ES-I3 (cell line): ENCODE data around the gene CDH4.

Experiments used
- H3K36me3 ChIP-seq: 2 replicates; pipeline ENCODE4 v1.6.1; 2013; ENCODE audit warnings: mild to moderate bottlenecking, low read length, control low read depth, moderate library complexity; ENCODE audit not compliant: insufficient read depth
- H3K4me1 ChIP-seq: 2 replicates; pipeline ENCODE4 v1.6.1; 2013; ENCODE audit warnings: mild to moderate bottlenecking, control low read depth, low read length; ENCODE audit not compliant: insufficient read depth
- H3K9ac ChIP-seq: 2 replicates; pipeline ENCODE4 v1.6.1; 2013; ENCODE audit warnings: low read depth, mild to moderate bottlenecking, low read length, moderate library complexity
- H3K9me3 ChIP-seq: 2 replicates; pipeline ENCODE4 v1.6.1; 2013; ENCODE audit warnings: mild to moderate bottlenecking, low read length, moderate library complexity; ENCODE audit not compliant: control insufficient read depth, insufficient read depth

CDH4 gene

DNA sequence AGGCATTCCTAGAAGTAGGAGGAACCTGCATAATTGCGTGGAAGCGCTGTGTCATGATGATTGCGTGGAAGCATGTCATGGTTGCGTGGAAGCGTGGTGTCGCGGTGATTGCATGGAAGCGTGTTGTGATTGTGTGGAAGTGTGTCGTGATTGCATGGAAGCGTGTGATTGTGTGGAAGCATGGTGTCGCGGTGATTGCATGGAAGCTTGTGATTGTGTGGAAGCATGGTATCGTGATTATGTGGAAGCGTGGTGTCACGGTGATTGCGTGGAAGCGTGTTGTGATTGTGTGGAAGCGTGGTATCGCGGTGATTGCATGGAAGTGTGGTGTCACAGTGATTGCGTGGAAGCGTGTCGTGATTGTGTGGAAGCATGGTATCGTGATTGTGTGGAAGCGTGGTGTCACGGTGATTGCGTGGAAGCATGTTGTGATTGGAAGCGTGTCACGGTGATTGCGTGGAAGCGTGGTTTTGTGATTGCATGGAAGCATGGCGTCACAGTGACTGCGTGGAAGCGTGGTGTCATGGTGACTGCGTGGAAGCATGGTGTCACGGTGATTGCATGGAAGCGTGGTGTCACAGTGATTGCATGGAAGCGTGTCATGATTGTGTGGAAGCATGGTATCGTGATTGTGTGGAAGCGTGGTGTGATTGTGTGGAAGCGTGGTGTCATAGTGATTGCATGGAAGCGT is 667.8 kb downstream of the CDH4 start:
- H3K9me3 ChIP-seq: no peaks in the 10 kb centered on the region
- no peaks in the 10 kb centered on the region for H3K4me1 ChIP-seq
- H3K9ac ChIP-seq: no peak overlapping the region
- no peaks in the 10 kb centered on the region for H3K36me3 ChIP-seq

DNA sequence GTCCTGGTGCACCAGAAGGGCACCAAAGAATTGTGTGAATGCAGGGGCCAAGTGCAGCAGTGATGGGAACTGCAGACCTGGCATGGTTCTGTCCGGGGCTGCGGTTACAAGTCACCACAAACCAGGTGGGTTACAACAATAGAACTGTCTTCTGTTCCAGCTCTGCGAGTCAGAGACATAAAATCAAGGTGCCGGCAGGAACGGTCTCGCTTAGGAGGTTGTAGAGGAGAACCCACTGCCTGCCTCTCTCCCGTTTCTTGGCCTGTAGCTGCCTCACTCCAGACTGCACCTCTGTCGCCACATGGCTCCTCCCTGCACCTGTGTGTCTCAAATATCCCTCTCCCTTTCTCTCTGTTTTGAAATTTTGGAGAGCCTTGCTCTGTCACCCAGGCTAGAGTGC is 670.4 kb downstream of the CDH4 start:
- no peaks in the 10 kb centered on the region for H3K36me3 ChIP-seq
- H3K9ac ChIP-seq: no peak overlapping the region
- H3K4me1 ChIP-seq: no peaks in the 10 kb centered on the region
- no peaks in the 10 kb centered on the region for H3K9me3 ChIP-seq

DNA sequence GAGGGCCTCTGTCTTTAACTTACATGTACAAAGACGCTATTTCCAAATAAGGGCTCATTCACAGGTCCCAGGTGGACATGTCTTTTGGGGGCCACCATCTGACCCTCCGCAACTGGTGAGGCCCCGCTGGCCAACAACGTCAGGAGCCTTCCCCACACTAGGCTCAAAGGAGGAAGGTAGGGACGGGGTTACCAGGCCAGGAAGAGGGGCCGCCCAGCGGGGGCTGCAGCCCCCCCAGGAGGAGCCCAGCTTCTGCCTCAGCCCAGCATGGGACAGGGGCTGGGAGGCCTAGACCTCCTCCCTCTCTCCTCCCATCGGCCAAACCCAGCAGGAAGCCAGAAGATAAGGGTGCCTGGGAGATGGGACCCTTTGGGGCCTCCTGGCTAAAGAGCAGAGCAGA is 670.9 kb downstream of the CDH4 start:
- no peaks in the 10 kb centered on the region for H3K9me3 ChIP-seq
- no peaks in the 10 kb centered on the region for H3K4me1 ChIP-seq
- no peak overlapping the region for H3K9ac ChIP-seq
- H3K36me3 ChIP-seq: no peaks in the 10 kb centered on the region

GRCh38 chr20:61923371-61924166 is 671.5 kb downstream of the CDH4 start:
- Histone ChIP-seq H3K9ac (no peak overlapping the region), H3K36me3 (no peaks in the 10 kb centered on the region), H3K9me3 (no peaks in the 10 kb centered on the region), H3K4me1 (no peaks in the 10 kb centered on the region)

DNA sequence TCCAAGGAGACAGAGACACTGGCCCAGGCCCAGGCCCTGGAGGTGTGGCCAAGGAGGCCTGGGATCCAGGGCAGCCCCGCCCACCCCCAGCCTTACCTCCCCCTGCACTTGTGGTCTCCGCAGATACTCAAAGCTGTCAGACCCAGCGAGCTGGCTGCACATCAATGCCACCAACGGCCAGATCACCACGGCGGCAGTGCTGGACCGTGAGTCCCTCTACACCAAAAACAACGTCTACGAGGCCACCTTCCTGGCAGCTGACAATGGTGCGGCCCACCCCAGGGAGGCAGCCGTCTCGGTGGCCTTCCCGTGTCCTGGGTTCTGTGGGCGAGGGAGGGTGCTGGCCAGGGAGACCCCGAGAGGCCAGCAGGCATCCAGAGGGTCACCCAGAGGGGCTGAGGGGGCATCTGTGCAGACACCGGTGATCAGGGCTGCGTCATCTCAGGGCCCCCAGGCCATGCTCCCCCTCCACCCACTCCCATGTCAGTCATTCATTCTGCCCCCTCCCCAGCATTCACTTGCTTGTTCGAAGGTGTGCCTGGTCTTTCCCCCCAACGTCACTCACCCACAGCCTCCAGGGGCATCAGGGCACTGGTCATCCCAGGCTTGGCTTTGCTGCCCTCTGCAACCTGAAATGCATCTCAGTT is 672.3 kb downstream of the CDH4 start:
- no peaks in the 10 kb centered on the region for H3K9me3 ChIP-seq

GRCh38 chr20:61924858-61925554 is 672.9 kb downstream of the CDH4 start:
- Histone ChIP-seq H3K9ac (no peak overlapping the region), H3K4me1 (no peaks in the 10 kb centered on the region), H3K9me3 (no peaks in the 10 kb centered on the region), H3K36me3 (no peaks in the 10 kb centered on the region)

More for the DNA sequence above, 672.3 kb downstream of the CDH4 start:
- H3K4me1 ChIP-seq: no peaks in the 10 kb centered on the region
- no peak overlapping the region for H3K9ac ChIP-seq
- no peaks in the 10 kb centered on the region for H3K36me3 ChIP-seq

GRCh38 chr20:61925555-61926252 is 673.6 kb downstream of the CDH4 start:
- no peaks in the 10 kb centered on the region for H3K9me3 ChIP-seq
- no peak overlapping the region for H3K9ac ChIP-seq
- no peaks in the 10 kb centered on the region for H3K36me3 ChIP-seq
- no peaks in the 10 kb centered on the region for H3K4me1 ChIP-seq

GRCh38 chr20:61926253-61926613 is 674.2 kb downstream of the CDH4 start:
- Histone ChIP-seq H3K9ac (no peak overlapping the region), H3K9me3 (no peaks in the 10 kb centered on the region), H3K36me3 (no peaks in the 10 kb centered on the region), H3K4me1 (no peaks in the 10 kb centered on the region)

DNA sequence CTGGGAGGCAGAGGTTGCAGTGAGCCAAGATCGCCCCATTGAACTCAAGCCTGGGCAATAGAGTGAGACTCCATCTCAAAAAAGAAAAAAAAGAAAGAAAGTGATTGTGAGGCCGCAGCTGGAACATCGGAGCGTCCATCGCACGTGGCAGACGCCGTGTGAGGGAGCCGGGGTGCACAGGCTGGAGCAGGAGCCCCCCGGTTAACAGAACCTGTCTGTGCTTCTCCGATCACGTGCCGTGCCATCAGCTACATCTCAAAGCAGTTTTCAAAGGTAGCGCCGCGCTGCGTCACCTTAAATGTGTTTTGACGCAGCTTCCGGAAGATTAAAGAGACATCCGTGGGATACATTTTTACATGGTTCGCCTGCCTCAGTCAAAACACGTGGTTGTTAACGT is 674.7 kb downstream of the CDH4 start:
- Histone ChIP-seq H3K4me1 (no peaks in the 10 kb centered on the region), H3K9me3 (no peaks in the 10 kb centered on the region), H3K36me3 (no peaks in the 10 kb centered on the region), H3K9ac (no peak overlapping the region)

DNA sequence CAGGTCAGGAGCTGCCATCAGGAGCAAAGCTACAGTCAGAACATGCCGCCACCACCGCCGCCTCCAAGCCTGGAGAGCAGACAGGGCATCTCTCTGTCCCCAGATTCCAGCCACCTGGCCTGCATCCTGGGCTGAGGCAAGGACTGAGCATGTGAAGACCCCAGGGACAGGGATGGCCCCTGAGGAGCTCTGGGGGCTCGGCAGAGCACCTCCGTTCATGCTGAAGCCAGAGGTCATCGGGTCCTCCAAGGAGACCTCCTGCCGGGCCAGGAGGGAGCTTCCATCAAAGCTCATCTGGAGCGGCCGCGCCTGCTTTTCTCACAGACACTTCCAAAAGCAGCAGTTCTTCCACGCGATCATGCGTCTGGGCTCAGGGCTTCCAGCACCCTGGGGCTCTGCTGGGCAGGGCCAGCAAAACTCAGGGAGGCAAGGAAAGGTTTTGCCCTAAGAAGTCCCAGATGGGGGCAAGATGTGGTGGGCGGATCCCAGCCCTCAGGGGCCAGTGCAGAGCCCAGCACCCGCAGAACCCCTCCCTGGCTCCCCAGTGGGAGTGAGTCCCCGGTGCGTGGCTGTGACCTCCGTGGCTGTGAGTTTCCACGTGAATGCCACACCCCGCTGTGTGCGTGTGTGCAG is 675.2 kb downstream of the CDH4 start:
- Histone ChIP-seq H3K4me1 (no peaks in the 10 kb centered on the region), H3K9ac (no peak overlapping the region), H3K9me3 (no peaks in the 10 kb centered on the region), H3K36me3 (no peaks in the 10 kb centered on the region)

- Histone ChIP-seq H3K4me1 (no peaks in the 10 kb centered on the region), H3K36me3 (no peaks in the 10 kb centered on the region), H3K9me3 (no peaks in the 10 kb centered on the region), H3K9ac (no peak overlapping the region)
These were observed 675.9 kb downstream of the CDH4 start for GRCh38 chr20:61927826-61928541.

DNA sequence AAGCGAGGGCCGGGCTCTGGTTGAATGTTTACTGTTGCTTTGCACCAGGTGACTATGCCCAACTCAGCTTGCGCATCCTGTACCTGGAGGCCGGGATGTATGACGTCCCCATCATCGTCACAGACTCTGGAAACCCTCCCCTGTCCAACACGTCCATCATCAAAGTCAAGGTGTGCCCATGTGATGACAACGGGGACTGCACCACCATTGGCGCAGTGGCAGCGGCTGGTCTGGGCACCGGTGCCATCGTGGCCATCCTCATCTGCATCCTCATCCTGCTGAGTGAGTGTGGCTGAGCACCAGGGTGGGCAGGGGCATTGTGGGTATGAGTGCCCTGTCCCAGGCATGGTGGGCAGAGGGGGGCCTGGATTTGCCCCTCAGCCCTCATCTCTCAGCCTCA is 677.5 kb downstream of the CDH4 start:
- no peaks in the 10 kb centered on the region for H3K36me3 ChIP-seq
- H3K9ac ChIP-seq: no peak overlapping the region
- H3K4me1 ChIP-seq: no peaks in the 10 kb centered on the region
- H3K9me3 ChIP-seq: no peaks in the 10 kb centered on the region

GRCh38 chr20:61929971-61930666 is 678.1 kb downstream of the CDH4 start:
- Histone ChIP-seq H3K9ac (no peak overlapping the region), H3K4me1 (no peaks in the 10 kb centered on the region), H3K9me3 (no peaks in the 10 kb centered on the region), H3K36me3 (no peaks in the 10 kb centered on the region)
